Measurements from ENCODE around the gene BTAF1.

- TF ChIP-seq, protein P1, sequence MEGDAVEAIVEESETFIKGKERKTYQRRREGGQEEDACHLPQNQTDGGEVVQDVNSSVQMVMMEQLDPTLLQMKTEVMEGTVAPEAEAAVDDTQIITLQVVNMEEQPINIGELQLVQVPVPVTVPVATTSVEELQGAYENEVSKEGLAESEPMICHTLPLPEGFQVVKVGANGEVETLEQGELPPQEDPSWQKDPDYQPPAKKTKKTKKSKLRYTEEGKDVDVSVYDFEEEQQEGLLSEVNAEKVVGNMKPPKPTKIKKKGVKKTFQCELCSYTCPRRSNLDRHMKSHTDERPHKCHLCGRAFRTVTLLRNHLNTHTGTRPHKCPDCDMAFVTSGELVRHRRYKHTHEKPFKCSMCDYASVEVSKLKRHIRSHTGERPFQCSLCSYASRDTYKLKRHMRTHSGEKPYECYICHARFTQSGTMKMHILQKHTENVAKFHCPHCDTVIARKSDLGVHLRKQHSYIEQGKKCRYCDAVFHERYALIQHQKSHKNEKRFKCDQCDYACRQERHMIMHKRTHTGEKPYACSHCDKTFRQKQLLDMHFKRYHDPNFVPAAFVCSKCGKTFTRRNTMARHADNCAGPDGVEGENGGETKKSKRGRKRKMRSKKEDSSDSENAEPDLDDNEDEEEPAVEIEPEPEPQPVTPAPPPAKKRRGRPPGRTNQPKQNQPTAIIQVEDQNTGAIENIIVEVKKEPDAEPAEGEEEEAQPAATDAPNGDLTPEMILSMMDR (conservative IDR thresholded peaks at IDR 0.05; ENCODE audit: low read depth, low read length) = no peak
- no peak for TF ChIP-seq EZH2 (IDR thresholded peaks at IDR 0.05; ENCODE audit: borderline replicate concordance, low read depth, low read length, poor library complexity, severe bottlenecking)
These were observed 13.1 kb upstream of the BTAF1 start for GRCh38 chr10:91910467-91910866.
